ENCODE data around the gene INAFM2.

INAFM2 gene

GRCh38 chr15:40330368-40330836 lies 6.9 kb downstream of the INAFM2 start:
- peak; percentile 65 for DNase-seq

DNA sequence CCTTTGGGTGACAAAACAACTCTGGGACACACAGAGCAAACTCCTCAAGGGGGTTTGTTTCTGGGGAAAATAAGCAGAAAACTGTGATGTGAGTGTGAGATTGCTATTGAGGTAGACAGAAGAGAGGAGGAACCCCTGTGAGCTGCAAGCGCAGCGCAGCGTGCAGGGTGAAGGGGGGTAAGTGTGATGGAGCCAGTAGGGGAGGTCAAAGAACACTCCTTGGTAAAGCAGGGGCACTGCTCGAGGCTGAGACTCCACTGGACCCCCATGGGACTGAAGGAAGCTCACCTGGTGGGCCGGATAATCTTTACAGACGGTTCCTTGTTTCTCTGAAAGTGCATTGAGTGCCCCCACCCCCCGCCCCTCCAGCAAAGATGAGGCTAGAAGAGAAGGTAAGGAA lies 7.5 kb downstream of the INAFM2 start:
- no peak for DNase-seq

DNA sequence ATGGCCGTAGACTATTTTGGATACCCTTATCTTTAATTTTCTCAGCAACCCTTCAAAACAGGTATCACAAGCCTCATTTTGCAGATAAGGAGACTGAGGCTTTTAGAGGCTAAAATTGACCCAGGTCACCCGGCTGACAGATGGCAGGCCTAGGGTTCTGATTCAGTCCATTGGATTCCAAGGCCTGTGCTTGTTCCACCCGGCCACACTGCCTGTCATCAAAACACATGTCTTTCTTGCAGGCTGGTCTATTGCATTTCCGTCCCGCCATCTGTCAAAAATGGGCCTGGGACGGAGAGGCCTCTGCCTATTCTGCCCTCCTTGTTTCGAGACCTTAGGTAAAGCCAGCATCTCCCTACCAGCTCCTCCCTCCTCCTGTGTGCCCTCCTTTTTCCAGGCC lies 8.1 kb downstream of the INAFM2 start:
- DNase-seq, result no peak

GRCh38 chr15:40332113-40332781 lies 8.8 kb downstream of the INAFM2 start:
- DNase-seq, result peak; percentile 44

GRCh38 chr15:40333922-40334492 lies 10.5 kb downstream of the INAFM2 start:
- DNase-seq, result peak; percentile 93

DNA sequence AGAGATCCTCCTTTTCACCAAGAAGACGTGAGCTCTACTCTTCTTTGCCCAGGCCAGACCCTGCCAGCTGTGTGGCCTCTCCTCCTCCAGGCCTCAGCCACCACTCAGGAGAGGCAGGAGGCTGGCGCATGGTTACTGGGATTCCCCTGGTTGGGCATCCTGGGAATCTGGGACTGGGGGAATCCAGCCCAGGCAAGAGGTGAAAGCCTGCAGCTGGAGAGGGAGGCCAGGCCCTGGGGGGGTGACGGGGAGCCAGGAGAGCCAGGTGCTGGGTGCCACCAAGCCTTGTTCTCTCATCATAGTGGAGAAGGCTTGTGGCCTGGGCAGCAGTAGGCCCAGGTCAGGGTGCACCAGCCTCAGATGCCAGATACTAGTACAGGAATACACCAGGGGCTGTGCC lies 11.0 kb downstream of the INAFM2 start:
- DNase-seq, result no peak

- DNase-seq, result peak; percentile 86
Measured at GRCh38 chr15:40334941-40335795, 11.7 kb downstream of the INAFM2 start.

GRCh38 chr15:40335938-40336743 lies 12.6 kb downstream of the INAFM2 start:
- DNase-seq, result no peak

GRCh38 chr15:40336744-40337122 lies 13.2 kb downstream of the INAFM2 start:
- peak; percentile 52 for DNase-seq

DNA sequence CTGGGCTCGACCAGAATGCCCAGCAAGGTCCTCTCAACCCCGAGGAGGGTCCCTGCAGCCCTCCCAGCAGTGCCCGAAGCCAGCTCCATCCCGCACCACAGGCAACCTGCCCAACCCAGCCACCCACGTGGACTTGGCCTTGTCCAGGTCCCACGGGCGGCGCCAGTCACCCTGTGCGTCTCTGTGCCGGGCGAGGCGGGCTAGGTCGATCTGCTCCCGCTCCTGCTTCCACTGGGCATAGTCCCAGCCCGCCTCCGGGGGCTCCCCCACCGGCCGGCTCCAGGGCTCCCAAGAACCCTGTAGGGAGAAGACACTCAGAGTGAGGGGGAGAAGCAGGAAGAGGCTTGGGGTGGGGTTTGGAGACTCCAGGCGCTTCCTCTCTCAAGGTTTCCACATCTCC lies 14.1 kb downstream of the INAFM2 start:
- DNase-seq, result no peak

- peak; percentile 81 for DNase-seq
Measured at GRCh38 chr15:40338041-40338657, 14.7 kb downstream of the INAFM2 start.

GRCh38 chr15:40338921-40339620 lies 15.6 kb downstream of the INAFM2 start:
- no peak for DNase-seq

DNA sequence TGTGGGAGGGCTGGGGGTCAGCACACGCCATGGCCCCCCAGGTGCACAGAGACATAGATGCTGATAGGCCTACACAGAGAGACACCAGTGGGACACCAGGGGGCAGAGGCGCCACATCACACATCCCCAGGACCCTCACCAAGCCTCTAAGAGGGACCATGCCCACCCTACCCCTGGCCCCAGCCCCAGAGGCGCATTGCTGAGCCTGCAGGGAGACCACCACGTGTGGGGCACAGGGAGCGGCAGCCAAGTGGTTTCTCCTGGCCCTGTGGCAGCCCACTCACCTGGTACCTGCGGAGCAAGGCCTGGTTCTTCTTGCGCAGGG lies 16.1 kb downstream of the INAFM2 start:
- no peak for DNase-seq

DNA sequence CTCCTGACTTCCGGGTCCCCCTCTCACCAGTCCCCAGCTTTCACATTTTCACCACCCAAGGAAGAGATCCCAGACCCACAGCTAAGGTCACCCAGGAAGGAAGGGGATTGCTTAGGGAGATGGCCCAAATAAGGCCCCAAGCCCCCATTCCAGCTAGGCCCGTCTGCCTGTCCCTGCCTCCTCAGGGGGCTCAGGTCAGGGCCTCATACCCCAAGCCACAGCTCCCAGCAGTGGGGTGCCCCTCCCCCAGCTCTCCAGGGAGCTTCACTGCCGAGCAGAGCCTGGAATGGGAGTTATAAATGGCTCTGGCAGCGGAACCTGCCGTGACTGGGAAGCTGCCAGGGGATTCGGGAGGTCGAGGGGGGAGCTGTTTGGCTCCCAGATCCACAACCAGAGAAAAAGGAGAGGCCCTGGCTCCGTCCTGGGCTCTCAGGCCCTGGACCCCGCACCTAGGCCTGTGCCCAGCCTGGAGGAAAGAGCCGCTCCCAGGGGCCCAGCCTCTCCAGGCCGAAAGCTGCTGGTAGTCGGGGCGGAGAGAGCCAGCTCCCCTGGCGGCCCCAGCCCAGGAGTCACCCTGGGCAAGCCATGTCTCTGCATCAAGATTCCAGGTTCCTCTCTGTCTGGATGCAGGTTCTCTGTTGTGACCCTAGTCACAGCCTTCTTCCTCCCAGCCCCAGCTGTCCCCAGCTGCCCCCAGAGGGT lies 16.7 kb downstream of the INAFM2 start:
- no peak for DNase-seq

- peak; percentile 81 for DNase-seq
Measured at GRCh38 chr15:40340740-40341400, 17.4 kb downstream of the INAFM2 start, which contains the start of gene CCDC9B. Gene CCDC9B, minus strand, starts transcription at chr15:40340939. Its CDS starts 120 bp downstream, at chr15:40340819.

DNA sequence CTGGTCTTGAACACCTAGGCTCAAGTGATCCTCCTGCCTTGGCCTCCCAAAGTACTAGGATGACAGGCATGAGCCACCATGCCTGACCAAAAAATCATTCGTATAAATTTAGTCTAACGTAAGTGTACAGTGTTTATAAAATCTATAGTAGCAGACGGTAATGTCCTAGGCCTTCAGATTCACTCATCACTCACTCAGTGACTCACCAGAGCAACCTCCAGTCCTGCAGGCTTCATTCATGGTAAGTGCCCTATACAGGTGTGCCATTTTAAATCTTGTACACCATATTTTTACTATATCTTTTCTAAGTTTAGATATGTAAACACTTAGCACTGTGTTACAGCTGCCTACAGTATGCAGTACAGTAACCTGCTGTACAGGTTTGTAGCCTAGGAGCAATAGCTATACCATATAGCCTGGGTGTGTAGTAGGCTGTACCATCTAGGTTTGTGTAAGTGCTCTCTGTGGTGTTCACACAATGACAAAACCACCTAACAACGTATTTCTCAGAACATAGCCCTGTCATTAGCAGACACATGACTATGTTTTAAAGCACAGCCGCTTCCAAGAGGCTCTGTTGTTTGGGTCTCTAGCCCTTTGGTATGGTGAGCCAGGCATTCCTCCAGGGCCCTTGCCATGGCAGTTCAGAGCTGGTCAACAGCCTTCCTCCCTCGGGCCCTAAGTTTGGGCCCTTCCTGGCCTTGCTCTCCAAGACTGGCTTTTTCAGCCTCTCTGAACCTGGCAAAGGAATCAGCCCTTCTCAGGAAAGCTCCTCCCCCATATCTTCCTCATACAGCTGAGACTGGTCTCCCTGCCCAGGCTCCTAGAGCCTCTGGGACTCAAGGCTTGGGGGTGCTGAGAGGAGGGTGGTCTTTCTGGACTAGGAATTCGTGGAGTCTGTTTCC lies 19.2 kb downstream of the INAFM2 start:
- DNase-seq, result no peak

DNA sequence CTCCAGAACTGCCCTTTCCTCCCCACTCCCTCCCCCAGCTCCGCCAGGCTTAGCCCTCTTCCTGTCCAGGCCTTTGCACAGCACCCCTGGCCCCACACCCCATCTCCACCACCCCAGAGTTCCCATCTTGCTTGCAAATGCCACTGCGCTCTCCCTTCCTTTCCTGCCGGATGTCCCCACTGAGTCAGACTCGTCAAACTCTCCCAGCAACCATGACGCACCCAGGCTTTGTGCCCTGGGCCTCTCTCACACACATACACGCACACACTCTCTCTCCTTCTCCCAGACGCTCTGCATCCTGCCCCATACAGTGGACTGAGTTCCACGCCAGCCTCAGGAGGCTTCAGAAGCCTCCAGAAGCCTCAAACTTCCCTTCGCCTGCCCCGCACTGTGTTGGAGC lies 20.0 kb downstream of the INAFM2 start:
- DNase-seq, result peak; percentile 49

GRCh38 chr15:40344217-40344616 lies 20.7 kb downstream of the INAFM2 start:
- DNase-seq, result no peak

GRCh38 chr15:40344631-40345120 lies 21.2 kb downstream of the INAFM2 start:
- DNase-seq, result peak; percentile 60

Data from inflammatory macrophage treated with lipopolysaccharide for 4 hours (primary cell).